Thoracic aorta (tissue), 2 donors: ENCODE measurements around the gene IQSEC1. TPM values are rescaled to one million over a fixed set of nuclear protein-coding genes. Genes with fewer than 3 reads are reported as not detected.

Experiments
- ATAC-seq: fragments of 150-250 bp; one replicate; pipeline ENCODE4 v1.8.0; 2017; ENCODE audit warnings: low read depth; ENCODE audit not compliant: insufficient number of reproducible peaks, low FRiP score
- DNase-seq: peaks from one replicate; pipeline ENCODE4 v3.0.0-alpha.2; 2020; ENCODE audit warnings: low spot score
- H3K27ac ChIP-seq, 2 donors: fragments of 200-600 bp; sonication (generic); 1 replicate in 1 of 2; 2 replicates in 1 of 2; pipeline ENCODE4 v1.5.1; 2016; ENCODE audit warnings: mild to moderate bottlenecking in 2 of 2, moderate library complexity in 2 of 2
- H3K27me3 ChIP-seq: fragments of 200-600 bp; sonication (generic); replicated peaks from 2 replicates; pipeline ENCODE4 v1.6.0; 2016; ENCODE audit warnings: mild to moderate bottlenecking; ENCODE audit not compliant: insufficient read depth
- H3K36me3 ChIP-seq: fragments of 200-600 bp; sonication (generic); one replicate; pipeline ENCODE4 v1.5.1; 2016
- H3K4me1 ChIP-seq, 2 donors: fragments of 200-600 bp; sonication (generic); 1 replicate in 1 of 2; 2 replicates in 1 of 2; pipeline versions ENCODE4 v1.5.1 to v1.6.0; 2016; ENCODE audit warnings: low read depth in 2 of 2, mild to moderate bottlenecking in 1 of 2; ENCODE audit not compliant: control insufficient read depth in 1 of 2
- H3K4me3 ChIP-seq: fragments of 200-600 bp; sonication (generic); 2 replicates; pipeline ENCODE4 v1.5.1; 2016; ENCODE audit warnings: mild to moderate bottlenecking
- H3K9me3 ChIP-seq: fragments of 200-600 bp; sonication (generic); 2 replicates; pipeline ENCODE4 v1.5.1; 2016
- total RNA-seq, 2 donors: library from RNA; depleted of rRNA; stranded (reverse); fragments of >200 nt; gene quantifications; one replicate each; pipeline versions ENCODE4 v1.1.0 to v1.2.3, GENCODE V29; 2016
- TF ChIP-seq, protein P1 (sequence below): fragments of 200-600 bp; sonication (generic); IDR thresholded peaks from one replicate; pipeline ENCODE4 v1.5.1; 2019; ENCODE audit warnings: antibody characterized with exemption

Gene IQSEC1
- total RNA-seq, 2 donors from 2014 or later = 93.6 to 121 TPM

GRCh38 chr3:12903000-12903800 lies 170.0 kb downstream of the IQSEC1 start:
- TF ChIP-seq, protein P1, sequence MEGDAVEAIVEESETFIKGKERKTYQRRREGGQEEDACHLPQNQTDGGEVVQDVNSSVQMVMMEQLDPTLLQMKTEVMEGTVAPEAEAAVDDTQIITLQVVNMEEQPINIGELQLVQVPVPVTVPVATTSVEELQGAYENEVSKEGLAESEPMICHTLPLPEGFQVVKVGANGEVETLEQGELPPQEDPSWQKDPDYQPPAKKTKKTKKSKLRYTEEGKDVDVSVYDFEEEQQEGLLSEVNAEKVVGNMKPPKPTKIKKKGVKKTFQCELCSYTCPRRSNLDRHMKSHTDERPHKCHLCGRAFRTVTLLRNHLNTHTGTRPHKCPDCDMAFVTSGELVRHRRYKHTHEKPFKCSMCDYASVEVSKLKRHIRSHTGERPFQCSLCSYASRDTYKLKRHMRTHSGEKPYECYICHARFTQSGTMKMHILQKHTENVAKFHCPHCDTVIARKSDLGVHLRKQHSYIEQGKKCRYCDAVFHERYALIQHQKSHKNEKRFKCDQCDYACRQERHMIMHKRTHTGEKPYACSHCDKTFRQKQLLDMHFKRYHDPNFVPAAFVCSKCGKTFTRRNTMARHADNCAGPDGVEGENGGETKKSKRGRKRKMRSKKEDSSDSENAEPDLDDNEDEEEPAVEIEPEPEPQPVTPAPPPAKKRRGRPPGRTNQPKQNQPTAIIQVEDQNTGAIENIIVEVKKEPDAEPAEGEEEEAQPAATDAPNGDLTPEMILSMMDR = no peak
- no peaks in the 10 kb centered on the region for H3K27me3 ChIP-seq
- H3K4me3 ChIP-seq = no peak overlapping the region
- H3K4me1 ChIP-seq = peaks cover 0 to 5% of the 10 kb centered on the region in 2 donors
- H3K9me3 ChIP-seq = no peaks in the 10 kb centered on the region
- ATAC-seq = no peak
- H3K36me3 ChIP-seq = peaks cover 57% of the 10 kb centered on the region
- H3K27ac ChIP-seq = no peak overlapping the region
- no peak for DNase-seq

DNA sequence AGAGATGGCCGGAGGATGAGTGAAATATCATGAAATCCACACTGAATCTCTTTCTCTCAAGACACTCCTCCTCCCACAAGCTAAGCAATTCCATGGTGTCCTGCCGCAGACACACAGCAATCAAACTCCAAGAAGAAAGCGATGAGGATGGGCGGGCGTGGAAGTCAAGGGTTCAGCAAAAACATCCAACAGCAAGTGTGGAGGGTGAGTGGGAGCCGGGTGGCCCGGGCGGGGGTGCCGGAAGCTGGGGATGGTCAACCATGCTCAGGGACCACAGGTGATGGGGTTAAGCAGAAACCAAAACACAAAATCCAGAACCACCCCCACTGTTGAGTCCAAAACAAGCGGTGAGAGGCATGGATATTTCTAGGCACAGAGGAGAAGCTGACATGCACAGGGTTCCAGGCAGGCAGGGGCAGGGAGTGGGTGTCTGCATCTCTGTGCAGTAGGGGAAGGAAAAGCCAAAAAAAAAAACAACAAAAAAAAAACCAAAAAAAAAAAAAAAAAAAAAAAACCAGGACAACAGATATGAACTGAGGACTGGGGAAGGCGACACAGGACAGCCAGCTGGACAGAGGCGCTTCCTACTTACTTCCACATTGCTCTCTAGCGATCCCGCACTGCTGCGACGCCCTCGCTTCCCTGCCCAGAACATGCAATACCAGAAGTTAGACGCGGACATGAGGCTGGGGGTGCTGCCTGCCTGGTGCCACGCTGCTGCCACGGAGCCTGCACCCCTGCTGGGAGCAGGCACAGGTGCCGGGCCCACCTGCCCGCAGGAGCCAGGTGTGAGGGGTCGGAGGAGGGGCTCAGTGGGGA lies 170.8 kb downstream of the IQSEC1 start:
- Histone ChIP-seq H3K36me3 (peaks cover 49% of the 10 kb centered on the region), H3K4me3 (no peak overlapping the region), H3K27me3 (no peaks in the 10 kb centered on the region), H3K9me3 (no peaks in the 10 kb centered on the region), H3K4me1 (peaks cover 0 to 11% of the 10 kb centered on the region in 2 donors), H3K27ac (no peak overlapping the region)
- TF ChIP-seq, protein P1 = no peak
- DNase-seq (no peak), ATAC-seq (no peak)

DNA sequence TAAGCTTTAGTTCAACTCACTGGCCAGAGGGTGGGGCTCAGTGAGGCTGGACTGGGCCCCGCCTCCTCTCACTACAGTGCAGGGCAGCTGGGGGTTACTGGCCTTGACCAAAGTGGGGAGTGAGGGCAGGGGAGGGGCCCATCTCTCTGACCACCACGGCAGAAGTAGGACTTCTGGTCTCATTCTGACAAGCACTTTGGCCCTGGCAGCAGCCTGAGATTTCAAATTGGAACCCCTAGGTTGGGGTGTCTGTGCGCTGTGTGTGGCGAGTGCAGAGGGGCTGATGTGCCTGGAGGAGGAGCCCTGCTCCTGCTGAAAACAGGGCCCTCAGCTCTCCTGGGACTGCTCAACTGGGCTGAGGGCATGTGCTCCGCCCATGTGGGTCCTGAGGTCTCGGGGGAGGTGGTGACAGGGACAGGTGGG lies 171.6 kb downstream of the IQSEC1 start:
- TF ChIP-seq, protein P1 = no peak
- no peak for ATAC-seq
- H3K27me3 ChIP-seq = no peaks in the 10 kb centered on the region
- H3K4me3 ChIP-seq = no peak overlapping the region
- peaks cover 0 to 13% of the 10 kb centered on the region in 2 donors for H3K4me1 ChIP-seq
- no peak overlapping the region for H3K27ac ChIP-seq
- peaks cover 43% of the 10 kb centered on the region for H3K36me3 ChIP-seq
- H3K9me3 ChIP-seq = no peaks in the 10 kb centered on the region
- DNase-seq = no peak

DNA sequence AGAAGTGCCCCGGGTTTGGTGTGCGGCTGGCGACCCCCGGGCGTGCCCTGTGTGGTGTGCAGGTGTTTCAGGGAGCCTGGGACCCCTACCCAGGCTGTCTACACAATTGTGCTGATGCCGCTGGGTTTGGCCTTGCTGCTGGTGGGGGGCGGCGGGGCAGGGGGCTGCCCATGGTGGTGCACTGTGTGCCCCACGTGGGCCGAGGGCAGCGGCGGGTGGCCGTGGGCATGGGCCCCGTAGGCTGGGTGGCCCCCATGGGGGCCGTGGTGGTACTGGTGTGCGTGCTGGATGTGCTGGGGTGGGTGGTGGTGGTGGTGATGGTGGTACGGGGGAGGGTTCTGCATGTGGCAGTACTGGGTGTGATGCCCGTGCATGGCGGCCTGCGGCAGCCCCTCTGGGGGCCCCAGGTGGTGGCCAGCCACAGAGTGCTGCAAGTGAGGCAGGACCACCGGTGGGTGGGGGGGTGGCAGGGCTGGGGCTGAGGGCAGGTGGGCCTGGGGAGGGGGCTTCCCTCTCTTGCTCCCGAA lies 172.3 kb downstream of the IQSEC1 start:
- H3K27me3 ChIP-seq = no peaks in the 10 kb centered on the region
- ATAC-seq (no peak), DNase-seq (no peak)
- H3K36me3 ChIP-seq = peaks cover 38% of the 10 kb centered on the region
- TF ChIP-seq, protein P1 = no peak
- H3K4me3 ChIP-seq = no peak overlapping the region
- peaks cover 5 to 20% of the 10 kb centered on the region in 2 donors for H3K4me1 ChIP-seq
- H3K27ac ChIP-seq = no peak overlapping the region
- no peaks in the 10 kb centered on the region for H3K9me3 ChIP-seq
